IMR-90 (cell line): ENCODE results near the gene APCDD1L. TPM values are rescaled to one million over a fixed set of nuclear protein-coding genes. Genes with fewer than 3 reads are reported as not detected.

Source experiments
- ATAC-seq: fragments of 200-7000 bp; cut with Tn5 transposase; 2 replicates; pipeline ENCODE4 v1.9.1; 2020; ENCODE audit warnings: low read depth, mild to moderate bottlenecking, moderate library complexity
- BruUV-seq: library from RNA; stranded (reverse); fragments of 400-500 nt; replicated peaks from 2 replicates; lab custom pipeline; 2021; lab: Mats Ljungman, UMichigan
- CTCF ChIA-PET: fragments of 300-600 bp; formaldehyde crosslinking; extraction: SDS; loops from one replicate; lab custom pipeline; 2021; ENCODE audit warnings: antibody characterized with exemption; lab: Yijun Ruan, JAX
- POLR2A ChIA-PET: fragments of 300-600 bp; sonication (Branson Sonifier 250); formaldehyde crosslinking; loops from one replicate; lab custom pipeline; 2022; ENCODE audit warnings: antibody characterized with exemption; ENCODE audit not compliant: unreplicated experiment; lab: Charles Lee
- DNase-seq: peaks from one replicate; pipeline ENCODE4 v3.0.0; 2013
- H2AFZ ChIP-seq: replicated peaks from 2 replicates; pipeline ENCODE3; 2013; ENCODE audit warnings: low read length, mild to moderate bottlenecking; ENCODE audit not compliant: poor library complexity
- H2AK5ac ChIP-seq: 2 replicates; pipeline ENCODE4 v1.6.1; 2013; ENCODE audit warnings: low read depth, low read length, inconsistent platforms
- H2AK9ac ChIP-seq: replicated peaks from 2 replicates; pipeline ENCODE3; 2013; ENCODE audit warnings: mild to moderate bottlenecking, low read depth, low read length, moderate library complexity; ENCODE audit not compliant: poor library complexity
- H2BK120ac ChIP-seq: 2 replicates; pipeline ENCODE4 v1.6.1; 2013; ENCODE audit warnings: low read depth, low read length, inconsistent platforms
- H2BK15ac ChIP-seq: 3 replicates; pipeline ENCODE4 v1.6.1; 2013; ENCODE audit warnings: low read depth, low read length, inconsistent platforms
- H2BK20ac ChIP-seq: 2 replicates; pipeline ENCODE4 v1.6.1; 2013; ENCODE audit warnings: low read depth, mild to moderate bottlenecking, inconsistent platforms, low read length, moderate library complexity
- H2BK5ac ChIP-seq: 2 replicates; pipeline ENCODE4 v1.6.1; 2013; ENCODE audit warnings: mild to moderate bottlenecking, low read depth, low read length, inconsistent platforms; ENCODE audit not compliant: poor library complexity, severe bottlenecking
- H3K14ac ChIP-seq: replicated peaks from 2 replicates; pipeline ENCODE4 v1.6.1; 2013; ENCODE audit warnings: low read depth, low read length, inconsistent platforms
- H3K18ac ChIP-seq: 2 replicates; pipeline ENCODE4 v1.6.1; 2013; ENCODE audit warnings: low read depth, low read length, control low read depth
- H3K23ac ChIP-seq: 2 replicates; pipeline ENCODE4 v1.6.1; 2013; ENCODE audit warnings: low read depth, low read length, inconsistent platforms
- H3K27ac ChIP-seq: 2 replicates; pipeline ENCODE4 v1.5.1; 2013; ENCODE audit warnings: mild to moderate bottlenecking, control low read depth, low read length; ENCODE audit not compliant: insufficient read depth
- H3K27me3 ChIP-seq: 2 replicates; pipeline ENCODE4 v1.6.1; 2013; ENCODE audit warnings: low read length; ENCODE audit not compliant: control insufficient read depth, insufficient read depth
- H3K36me3 ChIP-seq: 2 replicates; pipeline ENCODE4 v1.6.1; 2013; ENCODE audit warnings: low read length, mixed read lengths; ENCODE audit not compliant: control insufficient read depth, insufficient read depth
- H3K4ac ChIP-seq: 2 replicates; pipeline ENCODE4 v1.6.1; 2013; ENCODE audit warnings: low read depth, low read length, inconsistent platforms
- H3K4me1 ChIP-seq: 2 replicates; pipeline ENCODE4 v1.6.1; 2013; ENCODE audit warnings: low read length, mixed read lengths; ENCODE audit not compliant: control insufficient read depth, insufficient read depth
- H3K4me2 ChIP-seq: 2 replicates; pipeline ENCODE4 v1.6.1; 2013; ENCODE audit warnings: low read depth, mild to moderate bottlenecking, control low read depth, low read length, moderate library complexity
- H3K4me3 ChIP-seq: 2 replicates; pipeline ENCODE4 v1.5.1; 2013; ENCODE audit warnings: low read depth, mild to moderate bottlenecking, control low read depth, low read length, moderate library complexity; ENCODE audit not compliant: insufficient read depth
- H3K56ac ChIP-seq: 2 replicates; pipeline ENCODE4 v1.6.1; 2013; ENCODE audit warnings: low read length, inconsistent platforms; ENCODE audit not compliant: insufficient read depth; ENCODE audit errors: extremely low read depth
- H3K79me1 ChIP-seq, 2 experiments: 2 replicates each; pipeline ENCODE4 v1.6.1; 2013; ENCODE audit warnings: low read length in 2 of 2, inconsistent platforms in 1 of 2, low read depth in 1 of 2
- H3K9ac ChIP-seq: 2 replicates; pipeline ENCODE4 v1.6.1; 2013; ENCODE audit warnings: low read depth, low read length, control low read depth
- H3K9me1 ChIP-seq: 2 replicates; pipeline ENCODE4 v1.6.1; 2013; ENCODE audit warnings: low read length, inconsistent platforms; ENCODE audit not compliant: insufficient read depth
- H3K9me3 ChIP-seq: 2 replicates; pipeline ENCODE4 v1.6.1; 2013; ENCODE audit warnings: low read length; ENCODE audit not compliant: control insufficient read depth, insufficient read depth
- H4K20me1 ChIP-seq: 2 replicates; pipeline ENCODE4 v1.6.1; 2013; ENCODE audit warnings: low read length, inconsistent platforms; ENCODE audit not compliant: insufficient read depth
- H4K5ac ChIP-seq: 2 replicates; pipeline ENCODE4 v1.6.1; 2013; ENCODE audit warnings: mild to moderate bottlenecking, low read depth, low read length, control low read depth
- H4K8ac ChIP-seq, 2 experiments: 2 replicates each; pipeline ENCODE4 v1.6.1; 2013; ENCODE audit warnings: low read depth in 2 of 2, low read length in 2 of 2, control low read depth in 1 of 2, inconsistent platforms in 1 of 2
- H4K91ac ChIP-seq: 2 replicates; pipeline ENCODE4 v1.6.1; 2013; ENCODE audit warnings: low read depth, low read length, inconsistent platforms; ENCODE audit not compliant: insufficient read depth
- CTCF ChIP-seq: conservative IDR thresholded peaks from 2 replicates; pipeline ENCODE4 v1.5.1; 2012; ENCODE audit warnings: mild to moderate bottlenecking, low read depth, low read length, improper control_type of control experiment
- FOS ChIP-seq: fragments of 150-350 bp; IDR thresholded peaks from 2 replicates; pipeline ENCODE4 v1.6.1; 2016; ENCODE audit warnings: low read depth, low read length
- MAFK ChIP-seq: IDR thresholded peaks from 2 replicates; pipeline ENCODE4 v1.6.1; 2012; ENCODE audit warnings: low read depth, low read length, improper control_type of control experiment
- NFE2L2 ChIP-seq: fragments of 150-350 bp; IDR thresholded peaks from 2 replicates; pipeline ENCODE4 v1.6.1; 2016; ENCODE audit warnings: low read depth, mild to moderate bottlenecking, low read length
- POLR2A ChIP-seq: IDR thresholded peaks from 2 replicates; pipeline ENCODE4 v1.6.1; 2012; ENCODE audit warnings: mild to moderate bottlenecking, low read depth, low read length
- WGBS, 2 experiments: methylation state at CpG; one replicate each; pipeline versions ENCODE4 v1.1.5 to v1.1.7; 2013; ENCODE audit warnings: missing lambda C conversion rate in 2 of 2; ENCODE audit not compliant: insufficient read length in 1 of 2; ENCODE audit errors: extremely low coverage in 2 of 2; 5-methylcytosine and 5-hydroxymethylcytosine counted together
- dilution Hi-C: fragments of 300-500 bp; cut with HindIII; formaldehyde crosslinking; loops from one replicate; pipeline ENCODE4 v1.14.3; 2018; ENCODE audit warnings: low sequenced_read_pairs; ENCODE audit not compliant: unreplicated experiment
- in situ Hi-C: fragments of 300-500 bp; cut with MboI; formaldehyde crosslinking; loops from 3 replicates; pipeline ENCODE4 v1.14.3; 2019; ENCODE audit warnings: low sequenced_read_pairs, inconsistent platforms, mixed read lengths
- intact Hi-C: fragments of 100-400 bp; cut with micrococcal nuclease; formaldehyde crosslinking; loops from 2 replicates; pipeline ENCODE4 v1.10.0; 2022
- polyA plus RNA-seq, 3 experiments: library from polyadenylated mRNA; depleted of rRNA; stranded (reverse); fragments of >200 nt; gene quantifications; 2 replicates each; pipeline ENCODE4 v1.2.3, GENCODE V29; 2012; ENCODE audit warnings: low replicate concordance in 1 of 3
- total RNA-seq: library from RNA; depleted of rRNA; stranded (reverse); fragments of >200 nt; gene quantifications from 2 replicates; pipeline ENCODE4 v1.2.3, GENCODE V29; 2012

Gene APCDD1L
- total and polyA plus RNA-seq, 2 of the 4 experiments (the other 2 are of a cell fraction) = 2.5 to 18.3 TPM

DNA sequence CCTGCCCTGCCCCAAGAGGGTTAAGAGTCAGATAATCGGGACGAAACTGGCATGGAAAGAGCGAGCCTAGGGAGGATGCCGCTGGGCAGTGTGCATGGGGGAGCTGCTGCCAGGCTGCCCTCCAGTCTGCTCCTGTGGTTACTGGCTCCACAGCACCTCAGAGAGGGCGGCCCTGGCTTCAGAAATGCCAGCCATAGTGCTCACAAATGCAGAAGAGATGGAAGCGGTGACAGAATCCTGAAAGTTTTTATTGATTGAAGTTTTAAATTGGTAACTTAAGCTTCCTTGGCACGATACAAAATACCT, 68.3 kb downstream of the APCDD1L start:
- ATAC-seq (no peak), DNase-seq (no peak)
- no peak overlapping the region for H3K23ac ChIP-seq
- H4K91ac ChIP-seq = no peak overlapping the region
- peaks cover 15 to 63% of the 10 kb centered on the region in 2 experiments for H3K79me1 ChIP-seq
- no peak overlapping the region for H2BK120ac ChIP-seq
- H3K18ac ChIP-seq = no peak overlapping the region
- H3K4me3 ChIP-seq = no peak overlapping the region
- no peaks in the 10 kb centered on the region for H3K9me3 ChIP-seq
- H3K4me2 ChIP-seq = no peak overlapping the region
- peaks cover 29% of the 10 kb centered on the region for H3K36me3 ChIP-seq
- dilution Hi-C loops (no loop called here), intact Hi-C loops (loop anchor here (1.0 to 5.0 kb wide), 2 partner anchors 205 to 210 kb away; partner anchors contain the start of gene STX16), in situ Hi-C loops (no loop called here)
- no peak overlapping the region for H4K5ac ChIP-seq
- H2BK15ac ChIP-seq = no peak overlapping the region
- no peaks in the 10 kb centered on the region for H3K27me3 ChIP-seq
- 100% methylated on average over 5 of the region's 7 CpGs; no CpG with 5 or more reads in 1 of the 2 experiments for WGBS, 2 experiments
- TF ChIP-seq MAFK (no peak), FOS (no peak), POLR2A (no peak), NFE2L2 (no peak), CTCF (no peak)
- 0 out of 2 replicates have a peak, but pooled peaks cover 1% of the 10 kb centered on the region for H3K4me1 ChIP-seq
- ChIA-PET CTCF (interaction anchor here (0.8 to 1.1 kb wide), 3 partner anchors 24 to 209 kb away, joined by 3 to 4 read pairs (median 3); no protein-coding TSS in a partner anchor), POLR2A (no interaction called here)
- no peak overlapping the region for H3K14ac ChIP-seq
- H3K9ac ChIP-seq = no peak overlapping the region
- H3K9me1 ChIP-seq = peaks cover 11% of the 10 kb centered on the region
- BruUV-seq = no TSS peak
- H3K4ac ChIP-seq = no peak overlapping the region
- no peak overlapping the region for H2AK9ac ChIP-seq
- H3K27ac ChIP-seq = no peak overlapping the region
- 0 out of 2 replicates have a peak, but pooled peaks cover 8% of the 10 kb centered on the region for H4K20me1 ChIP-seq
- H2BK5ac ChIP-seq = no peak overlapping the region
- no peak overlapping the region for H2AFZ ChIP-seq
- no peak overlapping the region for H2AK5ac ChIP-seq
- no peak overlapping the region for H3K56ac ChIP-seq
- H2BK20ac ChIP-seq = no peak overlapping the region
- no peak overlapping the region for H4K8ac ChIP-seq
